ENCODE results near the gene NFIB. TPM values are rescaled to one million over a fixed set of nuclear protein-coding genes. Genes with fewer than 3 reads are reported as not detected.

Gene NFIB
- total and polyA plus RNA-seq, 2 of the 13 experiments (the other 11 are each of a cell fraction or from before 2014, with no cell fraction given): 0.98 to 4.6 TPM

- no peak overlapping the region for H2AFZ ChIP-seq (ENCODE audit: low read length)
- ATAC-seq (no peak), FAIRE-seq (no peak), DNase-seq (ENCODE audit: low spot score) (no peak)
- no TSS peak for BruUV-seq (replicated peaks)
- no peak overlapping the region for H3K4me3 ChIP-seq (replicated peaks in 1 of 3; ENCODE audit: insufficient read depth in 1 of 3, low read depth in 2 of 3, low read length in 3 of 3)
- WGBS (ENCODE audit: low lambda C conversion rate): 0% methylated on average over 2 of the region's 2 CpGs
- H3K9me3 ChIP-seq (ENCODE audit: low read length): no peaks in the 10 kb centered on the region
- no peak overlapping the region for H3K27ac ChIP-seq (ENCODE audit: extremely low read length, insufficient read depth, low read length)
- no peaks in the 10 kb centered on the region for H4K20me1 ChIP-seq (ENCODE audit: insufficient read depth, low read length)
- no peaks in the 10 kb centered on the region for H3K36me3 ChIP-seq (replicated peaks in 1 of 2; ENCODE audit: control insufficient read depth in 1 of 2, insufficient read depth in 2 of 2, low read length in 2 of 2)
- peaks cover 0 to 7% of the 10 kb centered on the region in 2 experiments; a peak in 1 of 5 replicates for H3K27me3 ChIP-seq (ENCODE audit: control insufficient read depth in 1 of 2, insufficient read depth in 2 of 2, low read length in 2 of 2)
- no peaks in the 10 kb centered on the region for H3K79me2 ChIP-seq (ENCODE audit: insufficient read depth, low read length)
- no peak overlapping the region for H3K4me2 ChIP-seq (ENCODE audit: low read depth, low read length)
- ChIA-PET CTCF (ENCODE audit: low intra/inter-chr PET ratio, low total read pairs) (no interaction called here), POLR2A (no interaction called here)
- no peaks in the 10 kb centered on the region for H3K4me1 ChIP-seq (ENCODE audit: insufficient read depth, low read length)
- intact Hi-C loops (cut with micrococcal nuclease; ENCODE audit: unreplicated experiment) (no loop called here), in situ Hi-C loops (cut with HindIII; ENCODE audit: extremely low pct_ligation_motif_present, low pct_unique_long_range_greater_than_20kb) (loop anchor here (5.0 kb wide), 1 partner anchor 287 kb away; no protein-coding TSS in a partner anchor)
- TF ChIP-seq ZIK1 (CRISPR knock-in tag; IDR thresholded peaks at IDR 0.05; ENCODE audit: borderline replicate concordance, low read depth) (no peak), EEA1 (CRISPR knock-in tag; IDR thresholded peaks at IDR 0.05; ENCODE audit: borderline replicate concordance) (no peak), TEAD2 (CRISPR knock-in tag; IDR thresholded peaks at IDR 0.05) (no peak), BCL6 (CRISPR knock-in tag; IDR thresholded peaks at IDR 0.05) (no peak)
- TF ChIP-seq, protein P1, sequence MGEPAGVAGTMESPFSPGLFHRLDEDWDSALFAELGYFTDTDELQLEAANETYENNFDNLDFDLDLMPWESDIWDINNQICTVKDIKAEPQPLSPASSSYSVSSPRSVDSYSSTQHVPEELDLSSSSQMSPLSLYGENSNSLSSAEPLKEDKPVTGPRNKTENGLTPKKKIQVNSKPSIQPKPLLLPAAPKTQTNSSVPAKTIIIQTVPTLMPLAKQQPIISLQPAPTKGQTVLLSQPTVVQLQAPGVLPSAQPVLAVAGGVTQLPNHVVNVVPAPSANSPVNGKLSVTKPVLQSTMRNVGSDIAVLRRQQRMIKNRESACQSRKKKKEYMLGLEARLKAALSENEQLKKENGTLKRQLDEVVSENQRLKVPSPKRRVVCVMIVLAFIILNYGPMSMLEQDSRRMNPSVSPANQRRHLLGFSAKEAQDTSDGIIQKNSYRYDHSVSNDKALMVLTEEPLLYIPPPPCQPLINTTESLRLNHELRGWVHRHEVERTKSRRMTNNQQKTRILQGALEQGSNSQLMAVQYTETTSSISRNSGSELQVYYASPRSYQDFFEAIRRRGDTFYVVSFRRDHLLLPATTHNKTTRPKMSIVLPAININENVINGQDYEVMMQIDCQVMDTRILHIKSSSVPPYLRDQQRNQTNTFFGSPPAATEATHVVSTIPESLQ (CRISPR knock-in tag; conservative IDR thresholded peaks at IDR 0.05): no peak
- no peak overlapping the region for H3K9ac ChIP-seq (ENCODE audit: insufficient read depth, low read depth, low read length)
Measured at GRCh38 chr9:14064940-14065339, 249.0 kb downstream of the NFIB start.

DNA sequence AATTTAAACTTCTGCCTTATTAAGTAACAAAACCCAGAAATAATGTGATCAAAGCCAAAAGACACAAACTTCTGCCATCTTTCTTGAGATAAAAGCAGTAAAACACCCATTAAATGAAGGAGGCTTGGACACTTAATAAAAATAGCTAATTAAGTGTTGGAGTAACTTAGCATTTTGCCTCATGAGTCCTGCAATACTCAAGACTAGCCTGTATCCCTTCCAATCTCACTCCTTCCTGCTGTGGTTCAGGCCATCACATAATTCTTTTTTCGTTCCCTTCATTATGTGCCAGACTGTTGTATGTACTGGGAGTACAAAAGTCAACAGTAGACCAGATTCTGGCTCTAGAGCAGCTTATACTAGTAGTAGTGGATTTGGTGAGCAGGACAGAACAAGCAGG is 250.2 kb downstream of the NFIB start:
- intact Hi-C loops (cut with micrococcal nuclease; ENCODE audit: unreplicated experiment): no loop called here
- no peak overlapping the region for H3K9ac ChIP-seq (ENCODE audit: insufficient read depth, low read depth, low read length)
- H3K4me2 ChIP-seq (ENCODE audit: low read depth, low read length): no peak overlapping the region
- H2AFZ ChIP-seq (ENCODE audit: low read length): no peak overlapping the region
- DNase-seq (ENCODE audit: low spot score): no peak
- H3K27me3 ChIP-seq (ENCODE audit: control insufficient read depth in 1 of 2, insufficient read depth in 2 of 2, low read length in 2 of 2): peaks cover 0 to 7% of the 10 kb centered on the region in 2 experiments; a peak in 1 of 5 replicates
- no peaks in the 10 kb centered on the region for H4K20me1 ChIP-seq (ENCODE audit: insufficient read depth, low read length)
- ChIA-PET CTCF (ENCODE audit: low intra/inter-chr PET ratio, low total read pairs) (no interaction called here), POLR2A (no interaction called here)
- H3K4me3 ChIP-seq (replicated peaks in 1 of 3; ENCODE audit: insufficient read depth in 1 of 3, low read depth in 2 of 3, low read length in 3 of 3): no peak overlapping the region
- no peaks in the 10 kb centered on the region for H3K79me2 ChIP-seq (ENCODE audit: insufficient read depth, low read length)
- BruUV-seq (replicated peaks): no TSS peak
- no peaks in the 10 kb centered on the region for H3K4me1 ChIP-seq (ENCODE audit: insufficient read depth, low read length)
- H3K27ac ChIP-seq (ENCODE audit: extremely low read length, insufficient read depth, low read length): no peak overlapping the region
- ATAC-seq: no peak
- no peaks in the 10 kb centered on the region for H3K9me3 ChIP-seq (ENCODE audit: low read length)
- no peak for FAIRE-seq
- no peaks in the 10 kb centered on the region for H3K36me3 ChIP-seq (replicated peaks in 1 of 2; ENCODE audit: control insufficient read depth in 1 of 2, insufficient read depth in 2 of 2, low read length in 2 of 2)
- in situ Hi-C loops (cut with HindIII; ENCODE audit: extremely low pct_ligation_motif_present, low pct_unique_long_range_greater_than_20kb): no loop called here
- WGBS (ENCODE audit: low lambda C conversion rate): 13% methylated on average over 1 of the region's 1 CpG
- TF ChIP-seq ZNF20 (CRISPR knock-in tag; IDR thresholded peaks at IDR 0.05) (no peak), ZNF367 (CRISPR knock-in tag; IDR thresholded peaks at IDR 0.05; ENCODE audit: borderline replicate concordance) (no peak), ZKSCAN8 (CRISPR knock-in tag; IDR thresholded peaks at IDR 0.05; ENCODE audit: borderline replicate concordance) (no peak), ZNF253 (CRISPR knock-in tag; IDR thresholded peaks at IDR 0.05; ENCODE audit: borderline replicate concordance) (no peak), GATAD2A (CRISPR knock-in tag; IDR thresholded peaks at IDR 0.05) (no peak), ZNF33B (CRISPR knock-in tag; IDR thresholded peaks at IDR 0.05) (no peak), ZNF414 (CRISPR knock-in tag; IDR thresholded peaks at IDR 0.05) (no peak), NR2F2 (IDR thresholded peaks at IDR 0.05; ENCODE audit: borderline replicate concordance, low read depth) (no peak), TEF (CRISPR knock-in tag; IDR thresholded peaks at IDR 0.05) (no peak), POLR2G (IDR thresholded peaks at IDR 0.05; ENCODE audit: low read depth, low read length) (no peak), HNRNPH1 (optimal IDR thresholded peaks at IDR 0.05; ENCODE audit: low read depth, low read length) (no peak), HES4 (CRISPR knock-in tag; IDR thresholded peaks at IDR 0.05; ENCODE audit: borderline replicate concordance) (no peak), KLF11 (CRISPR knock-in tag; IDR thresholded peaks at IDR 0.05) (no peak), NFYC (CRISPR knock-in tag; IDR thresholded peaks at IDR 0.05) (no peak)

All from HepG2 (cell line).